Naive thymus-derived CD8-positive, alpha-beta T cell (primary cell): ENCODE measurements around the gene NFAT5. TPM values are rescaled to one million over a fixed set of nuclear protein-coding genes. Genes with fewer than 3 reads are reported as not detected.

Experiments used
- ATAC-seq, 2 donors: fragments of 150-1000 bp; cut with Tn5 transposase in 1 of 2; sonication (Bioruptor Pico), chemical (Tn5 transposase) in 1 of 2; 1 replicate in 1 of 2; 2 replicates in 1 of 2; pipeline ENCODE4 v1.10.0; 2021; ENCODE audit warnings: mild to moderate bottlenecking in 2 of 2, moderate library complexity in 2 of 2
- POLR2A ChIA-PET: fragments of 350-600 bp; sonication (Branson Sonifier 250); formaldehyde crosslinking; loops from one replicate; lab custom pipeline; 2021; ENCODE audit warnings: antibody characterized with exemption; lab: Charles Lee
- DNase-seq, 10 donors: peaks; one replicate each; pipeline versions ENCODE4 v3.0.0 to v3.0.0-alpha.2; 2020 to 2022
- H3K27ac Mint-ChIP-seq, 10 donors: one replicate each; pipeline ENCODE4 v1.8.0; 2020 to 2022; ENCODE audit warnings: mild to moderate bottlenecking in 10 of 10, mixed read lengths in 10 of 10, moderate library complexity in 4 of 10, inconsistent platforms in 1 of 10
- H3K27me3 Mint-ChIP-seq, 5 donors: one replicate each; pipeline ENCODE4 v1.8.0; 2021 to 2022; ENCODE audit warnings: mixed read lengths in 5 of 5
- H3K36me3 Mint-ChIP-seq, 3 donors: one replicate each; pipeline ENCODE4 v1.8.0; 2020 to 2022; ENCODE audit warnings: mixed read lengths in 3 of 3, mild to moderate bottlenecking in 2 of 3, inconsistent platforms in 1 of 3
- H3K4me1 Mint-ChIP-seq, 4 donors: one replicate each; pipeline ENCODE4 v1.8.0; 2021 to 2022; ENCODE audit warnings: mixed read lengths in 4 of 4
- H3K4me3 Mint-ChIP-seq, 10 donors: one replicate each; pipeline ENCODE4 v1.8.0; 2020 to 2022; ENCODE audit warnings: mild to moderate bottlenecking in 10 of 10, mixed read lengths in 10 of 10, moderate library complexity in 6 of 10, inconsistent platforms in 1 of 10
- H3K9me3 Mint-ChIP-seq, 9 donors: one replicate each; pipeline ENCODE4 v1.8.0; 2020 to 2022; ENCODE audit warnings: mixed read lengths in 9 of 9, mild to moderate bottlenecking in 3 of 9, inconsistent platforms in 1 of 9, moderate library complexity in 1 of 9
- polyA plus RNA-seq, 3 donors: library from polyadenylated mRNA; unstranded; fragments of 300-500 nt; fragmentation: Illumina TruSeq; gene quantifications; one replicate each; pipeline ENCODE4 v1.2.3, GENCODE V29; 2021
- total RNA-seq, 8 experiments: library from RNA in 2 of 8; stranded (reverse) in 2 of 8; gene quantifications; one replicate each; pipeline ENCODE4 v1.2.3 and lab custom pipeline; 2021 to 2026

Gene NFAT5
- total and polyA plus RNA-seq, 5 experiments from 2014 or later = 3.8 to 32.2 (median 6.7) TPM

DNA sequence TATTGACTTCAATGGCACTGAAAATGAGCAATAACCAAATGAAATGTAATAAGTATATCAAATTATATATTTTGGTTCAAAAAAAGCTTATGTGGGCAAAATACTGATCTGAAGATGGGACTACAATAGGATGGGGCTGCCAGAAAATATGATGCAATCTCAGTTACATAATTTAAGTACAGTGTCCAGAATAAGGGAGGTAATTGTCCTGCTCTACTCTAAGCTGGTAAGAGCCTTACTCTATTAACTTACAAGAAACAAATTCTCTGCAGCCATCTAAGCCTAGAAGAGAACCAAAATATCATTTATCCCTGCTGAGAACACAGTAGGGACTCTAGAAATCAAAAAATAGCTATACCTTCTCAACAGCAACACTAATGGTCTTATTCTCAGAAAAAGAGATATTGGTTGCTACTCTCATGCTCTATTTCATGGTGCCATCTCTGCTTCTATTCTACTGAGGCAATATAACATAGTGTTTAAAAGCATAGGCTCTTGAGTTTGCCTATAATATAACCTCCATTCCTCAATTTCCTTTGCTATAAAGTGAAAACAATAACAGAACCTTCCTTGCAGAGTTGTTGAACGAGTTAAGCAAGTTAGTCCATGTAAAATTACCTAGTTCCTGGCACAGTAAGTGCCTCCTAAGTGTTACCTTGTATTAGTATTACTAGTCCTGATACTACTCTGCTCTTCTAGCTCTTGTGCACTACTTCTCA lies 140.6 kb downstream of the NFAT5 start:
- no peaks in the 10 kb centered on the region for H3K9me3 Mint-ChIP-seq
- ATAC-seq = no peak
- no peak overlapping the region for H3K4me3 Mint-ChIP-seq
- no peak for DNase-seq
- peak overlapping the region in 5 of 10 donors; percentile 11 to 74 (median 40) for H3K27ac Mint-ChIP-seq
- H3K4me1 Mint-ChIP-seq = peaks cover 0 to 5% (median 1%) of the 10 kb centered on the region in 4 donors
- POLR2A ChIA-PET = interaction anchor here (0.6 to 1.7 kb wide), 3 partner anchors 18 to 137 kb away, joined by 3 to 5 read pairs (median 4); partner anchors contain the start of gene NOB1
- H3K27me3 Mint-ChIP-seq = no peaks in the 10 kb centered on the region
- peaks cover 0 to 20% (median 0%) of the 10 kb centered on the region in 3 donors for H3K36me3 Mint-ChIP-seq

DNA sequence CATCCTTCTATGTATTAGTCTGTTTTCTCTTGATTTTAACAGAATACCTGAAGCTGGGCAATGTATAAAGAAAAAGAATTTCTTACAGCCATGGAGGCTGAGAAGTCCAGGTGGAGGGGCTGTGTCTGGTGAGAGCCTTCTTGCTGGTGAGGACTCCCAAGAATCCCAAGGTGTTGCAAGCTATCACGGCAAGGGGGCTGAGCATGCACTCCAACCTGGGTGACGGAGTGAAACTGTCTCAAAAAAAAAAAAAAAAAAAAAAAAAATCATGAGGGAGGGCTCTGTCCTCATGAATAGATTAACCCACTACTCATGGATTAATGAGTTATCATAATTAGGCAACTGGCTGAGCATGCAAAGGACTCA lies 141.2 kb downstream of the NFAT5 start:
- Mint-ChIP-seq H3K4me3 (no peak overlapping the region), H3K27ac (peak overlapping the region in 5 of 10 donors; percentile 11 to 74 (median 40)), H3K4me1 (peaks cover 0 to 5% (median 1%) of the 10 kb centered on the region in 4 donors), H3K9me3 (no peaks in the 10 kb centered on the region), H3K36me3 (peaks cover 0 to 18% (median 0%) of the 10 kb centered on the region in 3 donors), H3K27me3 (no peaks in the 10 kb centered on the region)
- POLR2A ChIA-PET = interaction anchor here (5.9 kb wide), 1 partner anchor 48 kb away, joined by 38 read pairs; the partner anchor contains the start of gene NOB1
- DNase-seq = no peak
- ATAC-seq = no peak

DNA sequence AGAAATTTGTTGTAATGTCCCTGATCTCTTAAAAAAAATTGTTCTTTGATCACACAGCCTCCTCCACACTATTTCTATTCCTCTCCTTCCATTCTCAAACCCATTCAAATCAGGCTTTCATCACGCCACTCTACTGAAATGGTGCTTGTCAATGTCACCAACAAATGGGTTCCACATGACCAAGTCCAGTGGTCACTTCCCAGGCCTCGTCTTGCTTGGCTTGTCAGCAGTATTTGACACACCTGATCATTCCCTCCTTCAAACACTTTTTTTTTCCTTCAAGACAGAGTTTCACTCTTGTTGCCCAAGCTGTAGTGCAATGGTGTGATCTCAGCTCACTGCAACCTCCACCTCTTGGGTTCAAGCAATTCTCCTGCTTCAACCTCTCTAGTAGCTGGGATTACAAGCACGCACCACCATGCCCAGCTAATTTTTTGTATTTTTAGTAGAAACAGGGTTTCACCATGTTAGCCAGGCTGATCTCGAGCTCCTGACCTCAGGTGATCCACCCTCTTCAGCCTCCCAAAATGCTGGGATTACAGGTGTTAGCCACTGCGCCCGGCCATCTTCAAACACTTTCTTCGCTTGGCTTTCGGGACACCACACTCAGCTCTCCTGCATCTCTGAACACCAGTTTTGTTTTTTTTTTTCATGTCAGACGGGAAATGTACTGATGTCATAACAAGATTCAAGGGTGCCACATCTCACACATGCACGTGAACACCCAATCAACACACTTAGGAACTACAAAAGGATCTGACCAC lies 142.3 kb downstream of the NFAT5 start:
- Mint-ChIP-seq H3K9me3 (no peaks in the 10 kb centered on the region), H3K27me3 (no peaks in the 10 kb centered on the region), H3K27ac (peak overlapping the region in 3 of 10 donors; percentile 23 to 54 (median 28)), H3K4me1 (peaks cover 0 to 5% (median 1%) of the 10 kb centered on the region in 4 donors), H3K4me3 (no peak overlapping the region), H3K36me3 (peaks cover 0 to 21% (median 0%) of the 10 kb centered on the region in 3 donors)
- no peak for DNase-seq
- POLR2A ChIA-PET = interaction anchor here (0.6 to 5.9 kb wide), 3 partner anchors 47 to 53 kb away, joined by 5 to 38 read pairs (median 7); partner anchors contain the start of gene NOB1
- no peak for ATAC-seq

DNA sequence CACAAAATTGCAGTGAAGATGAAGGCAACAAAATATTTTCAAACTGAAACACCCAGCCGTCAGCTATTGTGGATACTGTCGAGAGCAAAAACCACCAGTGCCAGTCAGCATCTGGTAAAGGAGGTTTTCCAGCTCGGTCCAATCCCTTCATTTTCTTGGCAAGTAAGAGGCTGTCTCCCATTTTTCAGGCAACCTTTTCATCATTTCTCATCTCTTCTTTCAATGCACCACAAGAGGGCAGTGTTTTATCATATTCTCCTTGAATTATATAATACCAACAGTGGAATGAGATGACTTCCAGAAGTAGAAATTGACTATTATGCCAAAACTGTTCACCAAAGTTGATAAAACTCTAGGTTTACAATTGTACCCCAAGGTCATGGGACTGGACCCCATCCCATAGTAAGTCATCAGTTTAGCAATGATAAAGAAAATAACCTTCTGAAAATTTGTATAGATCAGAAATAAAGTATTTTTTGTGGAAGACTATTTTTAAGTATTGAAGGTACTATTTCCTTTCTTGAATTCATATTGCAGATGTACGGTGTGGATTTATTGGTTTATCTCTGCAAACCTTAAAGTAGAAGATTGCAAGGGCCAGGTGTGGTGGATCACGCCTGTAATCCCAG lies 143.8 kb downstream of the NFAT5 start:
- Mint-ChIP-seq H3K9me3 (no peaks in the 10 kb centered on the region), H3K4me1 (peaks cover 0 to 5% (median 1%) of the 10 kb centered on the region in 4 donors), H3K36me3 (peaks cover 0 to 16% (median 0%) of the 10 kb centered on the region in 3 donors), H3K27me3 (no peaks in the 10 kb centered on the region), H3K27ac (peak overlapping the region in 4 of 10 donors; percentile 1 to 38 (median 28)), H3K4me3 (no peak overlapping the region)
- DNase-seq (peak in 4 of 10 donors; percentile 6 to 65 (median 60)), ATAC-seq (peak; percentile 60 to 76)
- POLR2A ChIA-PET = interaction anchor here (0.5 to 5.9 kb wide), 5 partner anchors 16 to 423 kb away, joined by 3 to 38 read pairs (median 5); partner anchors contain the start of genes NOB1 and NQO1

DNA sequence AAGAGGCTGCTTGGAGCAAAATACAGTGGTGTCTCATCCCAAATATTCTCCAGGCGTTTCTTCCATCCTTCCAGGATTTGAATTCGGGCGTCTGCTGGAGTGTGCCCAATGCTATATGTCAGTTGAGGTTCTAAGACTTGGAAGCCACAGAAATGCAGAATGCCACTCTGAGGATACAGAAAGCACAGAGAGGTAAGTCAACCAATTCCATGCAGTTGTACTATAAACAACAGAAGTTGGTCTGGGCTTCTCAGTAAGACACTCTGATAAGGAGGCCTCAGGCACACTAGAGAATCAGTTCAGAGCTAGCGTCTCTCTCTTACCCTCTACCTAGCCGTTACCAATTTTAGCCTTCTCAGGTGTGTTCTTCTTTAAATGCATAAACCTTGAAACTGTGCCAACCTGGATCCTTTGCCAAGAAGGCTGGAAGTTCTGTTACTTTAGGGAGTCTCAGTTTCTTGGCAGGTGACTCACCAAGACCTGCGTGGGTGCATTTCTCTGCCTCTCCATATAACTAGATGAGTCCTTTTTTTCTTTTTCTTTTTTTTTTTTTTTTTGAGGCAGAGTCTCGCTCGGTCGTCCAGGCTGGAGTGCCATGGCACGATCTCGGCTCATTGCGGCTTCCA lies 145.5 kb downstream of the NFAT5 start:
- no peak for DNase-seq
- Mint-ChIP-seq H3K27ac (no peak overlapping the region), H3K4me1 (peaks cover 0 to 5% (median 1%) of the 10 kb centered on the region in 4 donors), H3K9me3 (no peaks in the 10 kb centered on the region), H3K36me3 (peaks cover 0 to 11% (median 0%) of the 10 kb centered on the region in 3 donors), H3K27me3 (no peaks in the 10 kb centered on the region), H3K4me3 (no peak overlapping the region)
- POLR2A ChIA-PET = interaction anchor here (0.7 to 5.9 kb wide), 3 partner anchors 15 to 43 kb away, joined by 3 to 38 read pairs (median 5); partner anchors contain the start of genes NOB1 and NQO1
- no peak for ATAC-seq

DNA sequence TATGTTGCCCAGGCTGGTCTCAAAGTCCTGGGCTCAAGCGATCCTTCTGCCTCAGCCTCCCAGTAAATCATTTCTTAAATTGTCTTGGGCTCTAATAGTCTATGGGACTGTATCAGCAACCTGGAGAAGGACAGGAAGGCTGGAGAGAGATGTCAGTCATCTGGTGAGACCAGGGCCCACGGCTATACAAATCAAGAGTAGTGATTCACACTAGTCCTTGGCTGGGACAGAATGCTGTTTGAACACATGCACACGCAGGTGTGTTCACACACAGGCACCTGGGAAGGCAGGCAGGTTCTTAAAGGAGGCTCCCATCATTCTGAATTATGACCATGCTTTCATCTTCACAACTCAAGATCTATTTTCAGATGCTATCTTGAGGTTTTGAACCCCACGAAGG lies 146.5 kb downstream of the NFAT5 start:
- peaks cover 0 to 8% (median 0%) of the 10 kb centered on the region in 3 donors for H3K36me3 Mint-ChIP-seq
- ATAC-seq (no peak), DNase-seq (no peak)
- H3K4me3 Mint-ChIP-seq = no peak overlapping the region
- H3K27ac Mint-ChIP-seq = no peak overlapping the region
- POLR2A ChIA-PET = interaction anchor here (0.7 to 5.9 kb wide), 3 partner anchors 14 to 42 kb away, joined by 3 to 38 read pairs (median 5); partner anchors contain the start of genes NOB1 and NQO1
- H3K4me1 Mint-ChIP-seq = peaks cover 0 to 5% (median 1%) of the 10 kb centered on the region in 4 donors
- H3K9me3 Mint-ChIP-seq = no peaks in the 10 kb centered on the region
- H3K27me3 Mint-ChIP-seq = no peaks in the 10 kb centered on the region

DNA sequence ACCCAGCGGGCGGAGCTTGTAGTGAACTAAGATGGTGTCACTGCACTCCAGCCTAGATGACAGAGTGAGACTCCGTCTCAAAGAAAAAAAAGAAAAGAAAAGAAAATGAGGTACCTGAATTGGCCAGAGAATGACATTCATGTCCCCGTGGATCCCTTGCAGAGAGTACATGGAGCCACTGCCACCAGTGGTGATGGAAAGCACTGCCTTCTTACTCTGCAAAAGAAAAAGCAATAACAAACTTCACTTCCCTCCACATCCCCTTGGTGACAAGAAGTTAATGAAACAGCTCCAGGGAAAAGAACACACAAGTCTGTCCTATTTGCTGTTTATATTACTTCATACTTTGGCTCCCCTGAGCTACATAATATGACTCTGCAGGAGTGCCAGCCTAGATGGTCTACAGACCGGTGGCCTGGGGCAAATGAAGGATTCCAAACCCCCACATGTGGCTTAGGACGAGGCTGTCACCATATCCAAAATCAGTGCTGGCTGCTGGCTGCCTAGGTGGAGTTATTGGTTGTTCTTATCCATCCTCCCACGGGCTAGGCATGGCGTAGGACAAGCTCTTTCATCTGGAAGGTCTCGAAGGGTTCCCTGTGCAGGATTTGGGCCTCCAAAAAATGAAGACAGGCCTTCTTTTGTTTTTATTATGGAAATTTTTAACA lies 147.3 kb downstream of the NFAT5 start:
- no peak for DNase-seq
- Mint-ChIP-seq H3K4me3 (no peak overlapping the region), H3K36me3 (peaks cover 0 to 8% (median 0%) of the 10 kb centered on the region in 3 donors), H3K4me1 (peaks cover 0 to 5% (median 1%) of the 10 kb centered on the region in 4 donors), H3K9me3 (no peaks in the 10 kb centered on the region), H3K27ac (no peak overlapping the region), H3K27me3 (no peaks in the 10 kb centered on the region)
- ATAC-seq = no peak
- POLR2A ChIA-PET = interaction anchor here (1.4 to 5.9 kb wide), 2 partner anchors 11 to 42 kb away, joined by 3 to 38 read pairs; partner anchors contain the start of gene NOB1

DNA sequence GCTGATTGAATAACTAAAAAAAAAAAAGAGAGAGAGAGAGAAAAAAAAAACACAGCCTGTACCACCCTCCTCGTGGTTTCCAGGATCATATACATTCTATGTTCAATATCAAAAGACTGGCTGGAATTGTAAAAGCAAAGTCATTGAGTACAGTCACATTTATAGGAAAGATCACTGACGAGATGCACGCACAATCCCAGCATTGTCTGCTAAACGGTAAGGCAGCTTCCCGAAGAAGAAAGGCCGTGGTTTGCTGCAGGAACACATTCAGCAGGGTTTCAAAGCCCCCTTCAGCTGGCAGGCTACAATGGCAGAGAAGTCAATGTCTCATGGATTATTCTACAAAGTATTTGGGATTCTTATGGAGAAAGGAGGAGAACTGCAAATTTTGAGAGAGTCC lies 151.3 kb downstream of the NFAT5 start:
- no peak overlapping the region for H3K4me3 Mint-ChIP-seq
- POLR2A ChIA-PET = interaction anchor here (2.1 kb wide), 1 partner anchor 38 kb away, joined by 6 read pairs; the partner anchor contains the start of gene NOB1
- no peaks in the 10 kb centered on the region for H3K9me3 Mint-ChIP-seq
- no peaks in the 10 kb centered on the region for H3K4me1 Mint-ChIP-seq
- H3K36me3 Mint-ChIP-seq = peaks cover 0 to 2% (median 0%) of the 10 kb centered on the region in 3 donors
- no peak overlapping the region for H3K27ac Mint-ChIP-seq
- DNase-seq (no peak), ATAC-seq (no peak)
- no peaks in the 10 kb centered on the region for H3K27me3 Mint-ChIP-seq

DNA sequence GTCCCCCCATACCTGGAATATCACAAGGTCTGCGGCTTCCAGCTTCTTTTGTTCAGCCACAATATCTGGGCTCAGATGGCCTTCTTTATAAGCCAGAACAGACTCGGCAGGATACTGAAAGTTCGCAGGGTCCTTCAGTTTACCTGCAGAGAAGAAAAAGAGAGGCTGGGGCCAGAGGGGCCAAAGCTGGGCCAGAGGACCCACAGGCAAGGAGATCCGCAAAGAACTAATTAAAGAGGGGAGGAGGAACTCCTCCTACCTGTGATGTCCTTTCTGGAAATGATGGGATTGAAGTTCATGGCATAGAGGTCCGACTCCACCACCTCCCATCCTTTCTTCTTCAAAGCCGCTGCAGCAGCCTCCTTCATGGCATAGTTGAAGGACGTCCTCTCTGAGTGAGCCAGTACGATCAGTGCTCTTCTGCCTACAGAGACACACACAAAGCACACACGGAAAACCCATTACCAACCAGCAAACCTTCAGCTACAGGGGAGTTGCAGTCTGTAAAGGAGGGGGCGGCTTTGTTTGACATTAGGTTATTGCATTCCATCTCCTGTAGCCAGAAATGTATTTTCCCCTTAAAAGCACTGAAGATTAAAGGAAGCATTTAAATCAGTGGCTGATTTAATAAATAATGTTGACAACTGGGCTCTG lies 152.5 kb downstream of the NFAT5 start:
- Mint-ChIP-seq H3K27ac (peak overlapping the region in 1 of 10 donors; percentile 26), H3K27me3 (no peaks in the 10 kb centered on the region), H3K4me1 (no peaks in the 10 kb centered on the region), H3K9me3 (no peaks in the 10 kb centered on the region), H3K36me3 (no peaks in the 10 kb centered on the region), H3K4me3 (no peak overlapping the region)
- no peak for ATAC-seq
- POLR2A ChIA-PET = interaction anchor here (0.6 to 2.1 kb wide), 2 partner anchors 37 to 287 kb away, joined by 3 to 6 read pairs; partner anchors contain the start of gene NOB1
- DNase-seq = no peak

DNA sequence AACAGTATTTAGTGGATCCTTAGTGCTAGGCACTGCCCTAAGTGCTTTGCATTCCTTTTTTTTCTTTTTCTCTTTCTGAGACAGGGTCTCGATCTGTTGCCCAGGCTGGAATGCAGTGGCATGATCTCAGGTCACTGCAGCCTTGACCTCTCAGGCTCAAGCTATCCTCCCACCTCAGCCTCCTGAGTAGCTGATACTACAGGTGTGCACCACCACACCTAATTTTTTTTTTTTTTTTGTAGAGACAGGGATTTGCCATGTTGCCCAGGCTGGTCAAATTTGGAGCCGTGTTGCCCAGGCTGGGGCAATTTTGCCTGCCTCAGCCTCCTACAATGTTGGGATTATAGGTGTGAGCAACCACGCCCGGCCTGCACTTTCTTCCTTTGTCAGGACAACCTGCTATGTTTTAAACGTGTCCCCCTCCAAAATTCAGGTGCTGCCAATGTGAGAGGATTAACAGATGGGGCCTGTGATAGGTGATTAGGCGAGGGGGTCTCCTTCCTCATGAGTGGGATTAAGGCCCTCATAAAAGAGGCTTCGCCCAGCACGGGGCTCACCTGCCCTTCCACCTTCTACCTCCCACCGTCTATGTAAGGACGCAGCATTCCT lies 155.2 kb downstream of the NFAT5 start:
- ATAC-seq (no peak), DNase-seq (no peak)
- POLR2A ChIA-PET = no interaction called here
- no peaks in the 10 kb centered on the region for H3K9me3 Mint-ChIP-seq
- no peak overlapping the region for H3K4me3 Mint-ChIP-seq
- no peaks in the 10 kb centered on the region for H3K36me3 Mint-ChIP-seq
- no peaks in the 10 kb centered on the region for H3K27me3 Mint-ChIP-seq
- H3K27ac Mint-ChIP-seq = peak overlapping the region in 2 of 10 donors; percentile 58 to 75
- H3K4me1 Mint-ChIP-seq = peaks cover 0 to 16% (median 4%) of the 10 kb centered on the region in 4 donors
